ENCODE results near the gene PPP2R2C.

PPP2R2C gene

GRCh38 chr4:6509587-6509986, 37.2 kb upstream of the PPP2R2C start:
- TF ChIP-seq, protein P1, sequence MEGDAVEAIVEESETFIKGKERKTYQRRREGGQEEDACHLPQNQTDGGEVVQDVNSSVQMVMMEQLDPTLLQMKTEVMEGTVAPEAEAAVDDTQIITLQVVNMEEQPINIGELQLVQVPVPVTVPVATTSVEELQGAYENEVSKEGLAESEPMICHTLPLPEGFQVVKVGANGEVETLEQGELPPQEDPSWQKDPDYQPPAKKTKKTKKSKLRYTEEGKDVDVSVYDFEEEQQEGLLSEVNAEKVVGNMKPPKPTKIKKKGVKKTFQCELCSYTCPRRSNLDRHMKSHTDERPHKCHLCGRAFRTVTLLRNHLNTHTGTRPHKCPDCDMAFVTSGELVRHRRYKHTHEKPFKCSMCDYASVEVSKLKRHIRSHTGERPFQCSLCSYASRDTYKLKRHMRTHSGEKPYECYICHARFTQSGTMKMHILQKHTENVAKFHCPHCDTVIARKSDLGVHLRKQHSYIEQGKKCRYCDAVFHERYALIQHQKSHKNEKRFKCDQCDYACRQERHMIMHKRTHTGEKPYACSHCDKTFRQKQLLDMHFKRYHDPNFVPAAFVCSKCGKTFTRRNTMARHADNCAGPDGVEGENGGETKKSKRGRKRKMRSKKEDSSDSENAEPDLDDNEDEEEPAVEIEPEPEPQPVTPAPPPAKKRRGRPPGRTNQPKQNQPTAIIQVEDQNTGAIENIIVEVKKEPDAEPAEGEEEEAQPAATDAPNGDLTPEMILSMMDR (IDR thresholded peaks at IDR 0.05) = no peak
- TF ChIP-seq ZFX (IDR thresholded peaks at IDR 0.05; ENCODE audit: borderline replicate concordance) = no peak
- H3K27ac ChIP-seq = no peak overlapping the region

- no peak overlapping the region for H3K27ac ChIP-seq
- TF ChIP-seq ZFX (IDR thresholded peaks at IDR 0.05; ENCODE audit: borderline replicate concordance) = no peak
- TF ChIP-seq, protein P1 (IDR thresholded peaks at IDR 0.05) = no peak
Measured at GRCh38 chr4:6507345-6507744, 34.9 kb upstream of the PPP2R2C start.

GRCh38 chr4:6506616-6507140, 34.3 kb upstream of the PPP2R2C start:
- TF ChIP-seq, protein P1 (IDR thresholded peaks at IDR 0.05) = no peak
- TF ChIP-seq ZFX (IDR thresholded peaks at IDR 0.05; ENCODE audit: borderline replicate concordance) = no peak
- no peak overlapping the region for H3K27ac ChIP-seq

GRCh38 chr4:6504900-6505496, 32.6 kb upstream of the PPP2R2C start:
- H3K27ac ChIP-seq = no peak overlapping the region
- TF ChIP-seq, protein P1 (IDR thresholded peaks at IDR 0.05) = no peak
- no peak for TF ChIP-seq ZFX (IDR thresholded peaks at IDR 0.05; ENCODE audit: borderline replicate concordance)

- TF ChIP-seq, protein P1 (IDR thresholded peaks at IDR 0.05) = no peak
- no peak for TF ChIP-seq ZFX (IDR thresholded peaks at IDR 0.05; ENCODE audit: borderline replicate concordance)
- no peak overlapping the region for H3K27ac ChIP-seq
Measured at GRCh38 chr4:6502747-6503465, 30.5 kb upstream of the PPP2R2C start.

GRCh38 chr4:6502147-6502546, 29.7 kb upstream of the PPP2R2C start:
- no peak for TF ChIP-seq ZFX (IDR thresholded peaks at IDR 0.05; ENCODE audit: borderline replicate concordance)
- TF ChIP-seq, protein P1 (IDR thresholded peaks at IDR 0.05) = no peak
- no peak overlapping the region for H3K27ac ChIP-seq

DNA sequence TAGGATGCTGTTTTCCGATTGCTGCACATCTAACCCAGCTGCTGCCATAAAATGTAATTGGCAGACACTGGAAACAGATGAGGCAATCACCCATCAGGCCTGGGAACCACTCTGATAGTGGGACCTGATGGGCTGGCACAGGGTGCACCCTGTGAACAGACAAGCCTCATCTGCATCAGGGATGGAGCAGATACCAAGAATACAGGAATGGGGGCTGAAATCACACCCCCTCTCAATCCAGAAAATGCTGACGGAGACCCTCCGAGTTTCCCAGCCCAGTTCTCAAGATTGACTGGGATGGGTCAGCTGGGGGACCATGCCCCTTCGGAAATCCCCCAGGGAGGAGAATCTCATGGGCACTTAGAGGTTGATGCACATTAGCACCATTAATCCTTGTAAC, 28.8 kb upstream of the PPP2R2C start:
- H3K27ac ChIP-seq = no peak overlapping the region
- TF ChIP-seq, protein P1 (IDR thresholded peaks at IDR 0.05) = no peak
